Measurements from ENCODE around the gene CBLB. TPM values are rescaled to one million over a fixed set of nuclear protein-coding genes. Genes with fewer than 3 reads are reported as not detected.

The CBLB gene
- total RNA-seq, 1 experiment from 2014 or later, result 8.6 TPM

DNA sequence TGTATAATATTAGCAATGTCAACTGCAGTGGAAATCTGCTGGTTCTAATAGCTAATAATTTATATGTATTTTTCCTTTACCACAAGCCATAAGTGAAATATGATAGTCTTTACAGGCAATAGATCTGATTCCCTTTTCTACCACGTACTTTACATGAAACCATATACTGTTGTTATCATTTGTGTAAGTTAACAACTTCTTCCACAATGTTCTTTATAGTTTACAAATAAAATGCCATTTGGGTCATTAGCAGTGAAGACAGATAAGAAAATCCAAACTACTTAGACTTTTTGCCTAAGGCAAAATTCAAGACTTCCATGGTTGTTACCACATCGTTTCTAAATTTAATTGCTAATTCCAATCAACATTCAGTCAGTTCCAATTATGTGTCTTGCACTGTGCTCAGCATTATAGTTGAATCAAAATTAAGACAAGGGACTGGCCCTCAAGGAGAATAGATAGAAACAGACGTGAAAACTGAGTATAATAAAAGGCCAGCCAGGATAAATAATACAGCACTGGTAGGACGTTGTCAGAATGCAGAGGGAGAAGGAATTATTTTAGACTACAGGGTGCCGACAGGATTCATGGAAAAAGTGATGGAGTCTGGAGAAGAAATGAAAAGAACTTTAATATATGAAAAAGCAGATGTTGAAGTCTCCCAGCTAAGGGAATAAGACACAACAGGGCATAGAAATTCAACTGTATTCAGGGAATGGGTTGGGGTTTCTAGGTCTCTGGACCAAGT lies 252.3 kb downstream of the CBLB start:
- no peak overlapping the region for H3K27ac ChIP-seq (ENCODE audit: low read length)
- no peaks in the 10 kb centered on the region for H3K36me3 ChIP-seq (ENCODE audit: control insufficient read depth, insufficient read depth, low read length)
- no peaks in the 10 kb centered on the region for H3K9me3 ChIP-seq (ENCODE audit: control insufficient read depth, insufficient read depth, low read depth, low read length)
- ChIA-PET CTCF (no interaction called here), POLR2A (no interaction called here)
- TF ChIP-seq, protein P1, sequence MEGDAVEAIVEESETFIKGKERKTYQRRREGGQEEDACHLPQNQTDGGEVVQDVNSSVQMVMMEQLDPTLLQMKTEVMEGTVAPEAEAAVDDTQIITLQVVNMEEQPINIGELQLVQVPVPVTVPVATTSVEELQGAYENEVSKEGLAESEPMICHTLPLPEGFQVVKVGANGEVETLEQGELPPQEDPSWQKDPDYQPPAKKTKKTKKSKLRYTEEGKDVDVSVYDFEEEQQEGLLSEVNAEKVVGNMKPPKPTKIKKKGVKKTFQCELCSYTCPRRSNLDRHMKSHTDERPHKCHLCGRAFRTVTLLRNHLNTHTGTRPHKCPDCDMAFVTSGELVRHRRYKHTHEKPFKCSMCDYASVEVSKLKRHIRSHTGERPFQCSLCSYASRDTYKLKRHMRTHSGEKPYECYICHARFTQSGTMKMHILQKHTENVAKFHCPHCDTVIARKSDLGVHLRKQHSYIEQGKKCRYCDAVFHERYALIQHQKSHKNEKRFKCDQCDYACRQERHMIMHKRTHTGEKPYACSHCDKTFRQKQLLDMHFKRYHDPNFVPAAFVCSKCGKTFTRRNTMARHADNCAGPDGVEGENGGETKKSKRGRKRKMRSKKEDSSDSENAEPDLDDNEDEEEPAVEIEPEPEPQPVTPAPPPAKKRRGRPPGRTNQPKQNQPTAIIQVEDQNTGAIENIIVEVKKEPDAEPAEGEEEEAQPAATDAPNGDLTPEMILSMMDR (IDR thresholded peaks at IDR 0.05), result no peak
- TF ChIP-seq TCF7L2 (IDR thresholded peaks at IDR 0.05; ENCODE audit: low read depth, low read length), result no peak
- no peak for TF ChIP-seq REST (IDR thresholded peaks at IDR 0.05; ENCODE audit: insufficient read depth in 1 of 2, low read depth in 2 of 2, low read length in 1 of 2)
- TF ChIP-seq POLR2AphosphoS5 (IDR thresholded peaks at IDR 0.05; ENCODE audit: low read depth, low read length), result no peak
- TF ChIP-seq SIN3A (IDR thresholded peaks at IDR 0.05; ENCODE audit: borderline replicate concordance, insufficient read depth, low read depth, low read length), result no peak
- ATAC-seq (no peak), DNase-seq (ENCODE audit: low read depth, low spot score) (no peak)
- H3K27me3 ChIP-seq (ENCODE audit: control insufficient read depth, insufficient read depth, low read length), result no peaks in the 10 kb centered on the region
- no peaks in the 10 kb centered on the region for H3K4me1 ChIP-seq (ENCODE audit: control insufficient read depth, insufficient read depth, low read length)
- H3K4me3 ChIP-seq (ENCODE audit: low read depth in 2 of 2, low read length in 2 of 2), result no peak overlapping the region
- in situ Hi-C loops (cut with HindIII; ENCODE audit: low pct_unique_long_range_greater_than_20kb, low sequenced_read_pairs), result no loop called here
- no TSS peak for BruUV-seq (replicated peaks)
- intact Hi-C loops (cut with micrococcal nuclease; ENCODE audit: unreplicated experiment), result no loop called here

- Histone ChIP-seq H3K27ac (ENCODE audit: low read length) (no peak overlapping the region), H3K27me3 (ENCODE audit: control insufficient read depth, insufficient read depth, low read length) (no peaks in the 10 kb centered on the region), H3K9me3 (ENCODE audit: control insufficient read depth, insufficient read depth, low read depth, low read length) (no peaks in the 10 kb centered on the region), H3K36me3 (ENCODE audit: control insufficient read depth, insufficient read depth, low read length) (no peaks in the 10 kb centered on the region), H3K4me1 (ENCODE audit: control insufficient read depth, insufficient read depth, low read length) (no peaks in the 10 kb centered on the region), H3K4me3 (ENCODE audit: low read depth in 2 of 2, low read length in 2 of 2) (no peak overlapping the region)
- in situ Hi-C loops (cut with HindIII; ENCODE audit: low pct_unique_long_range_greater_than_20kb, low sequenced_read_pairs) (no loop called here), intact Hi-C loops (cut with micrococcal nuclease; ENCODE audit: unreplicated experiment) (no loop called here)
- ATAC-seq (no peak), DNase-seq (ENCODE audit: low read depth, low spot score) (no peak)
- POLR2A ChIA-PET, result no interaction called here
- no peak for TF ChIP-seq POLR2AphosphoS5 (IDR thresholded peaks at IDR 0.05; ENCODE audit: low read depth, low read length)
- TF ChIP-seq SIN3A (IDR thresholded peaks at IDR 0.05; ENCODE audit: borderline replicate concordance, insufficient read depth, low read depth, low read length), result no peak
- TF ChIP-seq, protein P1 (IDR thresholded peaks at IDR 0.05), result no peak
- TF ChIP-seq TCF7L2 (IDR thresholded peaks at IDR 0.05; ENCODE audit: low read depth, low read length), result no peak
- no peak for TF ChIP-seq REST (IDR thresholded peaks at IDR 0.05; ENCODE audit: insufficient read depth in 1 of 2, low read depth in 2 of 2, low read length in 1 of 2)
- BruUV-seq (replicated peaks), result no TSS peak
- CTCF ChIA-PET, result interaction anchor here (0.5 kb wide), 1 partner anchor 1950 kb away, joined by 7 read pairs; no protein-coding TSS in a partner anchor
Observed at GRCh38 chr3:105615814-105616213, 253.0 kb downstream of the CBLB start.
